ENCODE measurements around the gene OR10G2.
"Not testable (repeated sequence)": the region's sequence is repeated elsewhere in the genome, so short reads cannot be mapped to it uniquely, and the experiment has no call there.

Gene OR10G2, protein sequence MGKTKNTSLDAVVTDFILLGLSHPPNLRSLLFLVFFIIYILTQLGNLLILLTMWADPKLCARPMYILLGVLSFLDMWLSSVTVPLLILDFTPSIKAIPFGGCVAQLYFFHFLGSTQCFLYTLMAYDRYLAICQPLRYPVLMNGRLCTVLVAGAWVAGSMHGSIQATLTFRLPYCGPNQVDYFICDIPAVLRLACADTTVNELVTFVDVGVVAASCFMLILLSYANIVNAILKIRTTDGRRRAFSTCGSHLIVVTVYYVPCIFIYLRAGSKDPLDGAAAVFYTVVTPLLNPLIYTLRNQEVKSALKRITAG

DNA sequence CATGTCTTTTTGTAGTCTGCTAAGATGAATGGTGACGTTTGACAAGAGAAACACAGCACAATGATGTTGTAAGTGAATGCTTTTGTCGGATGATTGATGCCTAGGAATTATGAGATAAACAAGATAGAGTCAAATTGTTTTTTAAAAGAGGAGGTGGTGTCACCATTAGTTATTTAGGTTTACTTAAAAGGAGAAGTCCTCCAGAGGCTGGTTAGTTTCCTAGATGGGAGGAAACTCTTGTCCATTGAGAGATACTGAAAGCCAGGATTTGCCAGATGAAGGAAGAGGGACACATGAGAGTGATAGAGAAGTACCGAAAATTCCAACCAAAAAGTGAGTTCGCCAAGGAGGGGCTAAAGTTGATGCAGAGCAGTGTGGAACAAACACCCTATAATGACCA lies at the start of gene OR10G2:
OR10G2 (minus strand) TSS at position 101 of the 400 bp plus-strand sequence; CDS start at position 3, 98 bp downstream.
- DNase-seq, result no peak

DNA sequence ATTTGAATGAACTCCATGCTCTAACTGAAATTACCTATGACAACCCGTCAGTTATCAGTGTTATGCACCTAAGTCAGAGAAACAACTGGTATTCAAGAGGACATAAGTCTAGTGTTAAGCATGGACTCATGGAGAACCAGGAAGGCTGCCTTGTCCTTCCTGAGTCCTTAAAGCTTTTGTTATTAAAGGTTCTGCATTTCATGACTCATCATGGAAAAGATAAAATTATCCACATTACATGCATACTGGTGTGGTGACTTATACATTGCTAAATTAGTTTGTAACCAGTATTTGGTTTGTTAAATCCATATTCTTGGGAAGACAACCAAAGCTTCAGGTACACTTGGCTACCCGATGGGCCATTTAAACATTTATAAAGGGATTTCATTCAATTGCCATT lies 45.3 kb upstream of the OR10G2 start:
- DNase-seq, result no peak

DNA sequence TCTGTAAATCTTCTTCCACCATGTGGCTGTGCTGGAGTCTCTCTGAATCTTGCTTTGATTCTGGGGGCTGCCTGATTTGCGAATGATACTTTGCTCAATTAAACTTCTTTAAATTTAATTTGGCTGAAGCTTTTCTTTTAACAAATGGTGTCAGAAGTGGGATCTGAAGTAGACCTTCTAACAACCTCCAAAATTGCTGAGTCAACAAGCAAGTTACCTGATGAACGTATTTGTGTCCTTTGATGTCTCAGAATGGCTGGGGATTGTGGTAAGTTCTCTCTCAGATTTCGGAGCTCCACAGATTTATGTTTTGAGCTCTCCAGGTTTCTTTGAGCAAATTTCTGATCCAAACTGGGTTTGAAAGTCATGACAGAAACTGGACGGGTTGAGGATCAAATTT lies 40.8 kb upstream of the OR10G2 start:
- DNase-seq, result no peak

DNA sequence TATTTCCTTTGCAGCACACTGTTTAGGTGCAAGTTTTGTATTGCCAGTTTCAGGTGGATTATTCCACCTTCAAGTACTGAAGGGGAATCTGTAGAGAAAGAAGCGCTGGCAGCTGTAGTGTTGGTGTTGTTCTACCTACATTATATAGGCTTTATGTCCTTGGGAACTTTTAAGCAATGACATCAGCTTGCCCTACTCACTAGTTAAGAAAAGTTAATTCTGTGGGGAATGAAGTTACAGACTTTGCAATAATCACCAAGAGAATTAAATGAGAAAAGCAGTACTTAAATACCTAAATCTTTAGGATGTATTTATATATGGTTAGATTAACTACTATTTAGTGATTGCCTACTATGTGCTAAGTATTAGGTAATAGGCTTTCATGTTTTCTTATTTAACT lies 39.0 kb upstream of the OR10G2 start, which contains the start of gene OR4E1:
OR4E1 (minus strand) TSS at position 101 of the 400 bp plus-strand sequence. CDS start 2,883 bp downstream, outside the sequence.
- DNase-seq, result no peak

DNA sequence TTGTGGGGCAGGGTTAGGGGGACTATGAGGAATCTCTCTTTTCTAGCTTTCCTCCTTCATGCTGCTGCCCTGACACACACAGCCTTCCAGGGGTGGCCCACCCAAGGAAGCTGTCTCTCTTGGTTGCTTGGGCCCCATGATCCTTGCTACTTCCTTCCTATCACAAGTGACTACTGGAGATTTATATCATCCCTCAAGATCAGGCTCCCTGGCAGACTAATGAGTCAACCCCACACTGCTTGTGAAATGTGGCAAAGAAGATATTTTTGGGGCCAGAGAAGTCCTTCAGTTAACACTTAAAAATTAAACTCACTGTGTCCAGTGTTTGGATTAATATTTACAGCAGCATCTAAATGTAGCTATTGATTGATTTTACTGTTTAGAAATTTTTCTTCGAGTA lies 37.4 kb upstream of the OR10G2 start:
- no peak for DNase-seq

DNA sequence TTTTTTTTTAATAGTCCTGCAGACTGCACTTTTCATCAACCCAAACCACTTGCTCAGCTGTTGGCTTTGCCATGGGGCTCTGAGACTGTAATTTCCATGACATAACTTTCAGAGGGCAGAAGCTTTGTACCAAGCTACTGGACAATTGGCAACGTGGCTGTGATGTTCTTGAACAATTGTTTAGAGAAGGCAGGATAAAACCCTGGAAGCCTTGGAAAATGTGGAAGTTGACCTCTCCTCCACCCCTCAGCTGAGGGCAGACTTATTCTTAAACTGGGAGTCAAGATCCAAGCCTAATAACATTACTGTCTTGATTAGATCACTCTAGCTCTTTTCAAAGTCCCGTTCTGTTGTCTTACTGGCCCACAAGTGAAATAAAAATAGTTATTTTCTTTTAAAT lies 36.6 kb upstream of the OR10G2 start:
- DNase-seq, result no peak

DNA sequence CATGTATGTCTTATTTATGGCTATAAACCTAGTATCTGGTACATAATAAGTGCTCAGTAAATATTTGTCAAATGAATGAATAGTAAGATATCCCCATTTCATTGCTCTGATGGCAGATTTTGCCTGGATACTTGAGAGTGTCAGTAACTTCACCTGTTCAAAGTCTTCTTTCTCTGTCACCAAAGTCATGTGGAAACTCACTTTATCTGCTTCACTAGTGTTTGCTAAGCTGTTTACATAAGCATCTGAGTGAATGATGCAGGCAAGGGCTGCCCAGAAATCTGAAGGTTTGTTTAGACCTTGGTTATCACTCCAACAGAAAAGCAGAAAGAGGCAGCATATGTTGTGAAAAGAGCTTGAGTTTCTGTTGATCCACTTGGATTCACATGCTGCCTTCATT lies 34.5 kb upstream of the OR10G2 start:
- no peak for DNase-seq

DNA sequence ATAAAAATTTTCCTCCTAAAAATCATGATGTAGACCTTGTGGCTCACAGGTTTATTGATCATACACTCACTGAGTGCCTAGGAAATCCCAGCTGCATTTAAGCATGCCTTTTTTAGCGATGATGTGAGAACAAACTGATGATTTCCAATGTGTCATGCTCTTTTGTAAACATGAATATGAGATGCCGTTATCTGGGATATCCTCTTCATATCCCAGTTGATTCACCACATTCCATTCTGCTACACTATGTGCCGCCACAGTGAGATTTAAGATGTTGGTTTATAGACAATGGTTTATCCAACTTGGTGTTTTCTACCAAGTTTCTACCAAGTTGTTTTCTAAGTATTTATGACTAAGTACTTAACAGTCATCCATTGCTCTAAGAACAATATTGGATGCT lies 33.6 kb upstream of the OR10G2 start:
- DNase-seq, result no peak

DNA sequence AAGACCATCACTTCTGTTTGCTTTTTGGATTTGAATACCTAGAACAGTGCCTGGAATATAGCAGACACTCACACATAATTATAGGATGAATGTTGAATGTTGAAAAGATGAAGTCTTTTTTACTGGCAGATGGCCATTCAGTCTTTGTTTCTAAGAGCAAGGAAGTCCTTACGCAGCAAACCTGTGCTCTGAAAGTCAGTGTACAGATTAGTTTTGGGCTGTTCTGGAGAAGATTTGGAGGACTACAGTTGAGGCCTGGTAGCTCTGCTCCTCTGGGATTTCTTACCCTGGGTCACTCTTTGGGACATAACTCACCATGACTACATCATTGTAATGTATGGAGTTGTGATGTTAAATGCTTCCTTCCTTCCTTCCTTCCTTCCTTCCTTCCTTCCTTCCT lies 22.2 kb upstream of the OR10G2 start:
- no peak for DNase-seq

DNA sequence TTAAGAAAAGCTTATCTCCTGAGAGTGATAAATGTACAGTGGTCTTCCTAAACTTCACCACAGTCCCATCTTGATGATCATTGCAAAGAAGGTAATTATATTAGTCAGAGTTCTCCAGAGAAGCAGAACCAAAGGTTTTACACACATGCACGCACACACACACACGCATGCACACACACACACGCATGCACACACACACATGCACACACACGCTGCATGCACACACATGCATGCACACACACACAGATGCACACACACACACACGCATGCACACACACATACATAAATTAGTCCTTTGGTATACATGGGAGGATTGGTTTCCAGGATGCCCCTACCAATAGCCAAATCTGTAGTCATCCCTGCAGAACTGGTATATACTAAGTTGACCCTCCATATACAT lies 19.5 kb upstream of the OR10G2 start:
- no peak for DNase-seq

DNA sequence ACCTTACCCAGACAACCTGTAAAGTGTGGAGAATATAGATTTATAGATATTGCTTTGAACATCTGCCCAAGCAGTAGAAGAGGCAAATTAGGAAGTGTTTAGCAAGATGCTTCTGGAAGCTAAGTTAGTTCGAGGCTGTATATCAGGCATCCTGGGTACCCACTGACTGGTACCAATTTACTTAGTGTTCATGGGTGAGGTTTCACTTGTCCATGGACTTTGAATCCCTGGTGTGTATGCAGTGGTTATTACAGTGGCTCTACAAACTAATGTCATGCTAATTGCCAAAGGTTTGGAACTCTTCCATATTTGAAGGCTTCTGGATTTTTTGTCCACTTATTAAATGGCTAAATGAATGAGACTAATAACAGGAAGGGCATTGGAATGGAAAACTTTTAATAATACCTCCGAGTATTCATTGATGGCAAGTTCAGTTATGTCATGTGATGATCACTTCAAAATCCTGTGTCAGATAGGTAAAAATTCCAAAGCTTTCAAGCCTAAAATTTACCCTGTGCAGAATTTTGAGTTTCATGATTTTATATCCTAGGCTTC lies 18.7 kb upstream of the OR10G2 start, which contains the start of gene OR4E2:
OR4E2 (plus strand) TSS at position 505 of the 555 bp plus-strand sequence. CDS start 11,248 bp downstream, outside the sequence.
- DNase-seq, result no peak

DNA sequence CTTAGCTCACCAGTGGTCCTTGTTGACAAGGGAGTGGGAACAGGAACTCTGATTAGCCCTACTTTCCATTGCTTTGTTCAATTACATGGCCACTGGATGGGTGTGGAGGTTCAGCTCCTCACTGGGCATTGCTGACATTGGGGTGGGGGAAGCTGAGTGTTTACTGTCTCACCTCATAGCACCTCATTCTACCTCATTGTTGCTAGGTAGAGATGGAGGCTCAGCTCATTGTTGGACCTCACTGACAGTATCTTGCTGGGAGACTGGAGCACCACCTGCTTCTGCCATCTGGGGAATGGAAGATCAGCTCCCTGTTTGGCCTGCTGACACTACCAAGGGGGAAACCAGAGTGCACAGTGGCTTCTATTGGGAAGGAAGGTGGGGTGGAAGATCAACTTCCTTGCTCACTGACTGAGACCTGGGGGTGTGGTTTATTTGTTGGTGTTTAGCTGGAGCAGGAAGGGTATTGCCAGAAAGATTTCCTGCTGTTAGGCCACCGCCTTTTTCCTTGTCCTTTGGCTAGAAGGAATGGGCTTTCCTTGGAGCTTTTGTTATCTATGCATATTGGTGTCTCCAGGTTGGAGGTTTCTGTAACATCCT lies 17.6 kb upstream of the OR10G2 start:
- no peak for DNase-seq

DNA sequence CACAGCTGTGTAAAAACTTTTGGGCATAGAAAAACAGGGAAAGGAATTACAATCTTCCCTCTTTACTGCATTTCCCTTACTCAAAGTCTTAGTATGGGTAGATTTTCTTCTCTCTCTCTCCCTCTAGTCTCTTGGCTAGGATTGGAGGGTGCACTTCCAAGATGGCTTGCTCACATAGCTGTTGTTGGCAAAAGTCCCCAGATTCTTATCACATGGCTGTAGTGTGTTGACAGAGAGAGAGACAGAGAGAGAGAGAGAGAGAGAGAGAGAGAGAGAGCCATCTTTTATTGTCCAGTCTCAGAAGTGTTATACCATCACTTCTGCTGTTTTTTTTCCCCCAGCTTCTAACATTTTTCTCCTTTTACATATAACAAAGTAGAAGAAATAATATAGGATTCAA lies 12.6 kb upstream of the OR10G2 start:
- no peak for DNase-seq

DNA sequence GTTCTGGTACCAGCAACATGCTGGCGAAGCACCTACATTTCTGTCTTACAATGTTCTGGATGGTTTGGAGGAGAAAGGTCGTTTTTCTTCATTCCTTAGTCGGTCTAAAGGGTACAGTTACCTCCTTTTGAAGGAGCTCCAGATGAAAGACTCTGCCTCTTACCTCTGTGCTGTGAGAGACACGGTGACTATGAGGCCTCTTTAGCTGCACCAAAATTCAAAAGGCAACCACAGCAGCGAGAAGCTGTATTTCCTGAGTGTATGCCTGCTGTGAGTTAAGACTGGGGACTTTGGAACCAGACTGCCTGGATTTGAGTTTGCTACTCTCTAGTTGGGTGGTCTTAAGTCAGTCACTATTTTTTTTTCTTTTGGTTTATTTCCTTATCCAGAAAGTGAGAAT lies 8.7 kb upstream of the OR10G2 start:
- no peak for DNase-seq

DNA sequence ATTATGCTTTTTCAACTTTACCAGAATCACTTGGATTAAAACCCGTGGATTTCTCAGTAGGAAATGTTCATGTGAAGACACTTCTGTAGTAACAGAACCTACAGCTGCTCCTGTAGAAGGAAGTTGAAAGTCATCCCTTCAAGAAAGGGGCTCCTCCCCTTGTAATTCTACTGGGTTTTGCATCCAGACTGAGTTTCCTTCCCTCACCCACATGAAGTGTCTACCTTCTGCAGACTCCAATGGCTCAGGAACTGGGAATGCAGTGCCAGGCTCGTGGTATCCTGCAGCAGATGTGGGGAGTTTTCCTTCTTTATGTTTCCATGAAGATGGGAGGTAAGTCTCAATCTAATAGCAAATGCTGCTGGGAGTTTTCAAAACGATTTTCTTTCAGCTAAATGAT lies 7.9 kb upstream of the OR10G2 start:
- no peak for DNase-seq

DNA sequence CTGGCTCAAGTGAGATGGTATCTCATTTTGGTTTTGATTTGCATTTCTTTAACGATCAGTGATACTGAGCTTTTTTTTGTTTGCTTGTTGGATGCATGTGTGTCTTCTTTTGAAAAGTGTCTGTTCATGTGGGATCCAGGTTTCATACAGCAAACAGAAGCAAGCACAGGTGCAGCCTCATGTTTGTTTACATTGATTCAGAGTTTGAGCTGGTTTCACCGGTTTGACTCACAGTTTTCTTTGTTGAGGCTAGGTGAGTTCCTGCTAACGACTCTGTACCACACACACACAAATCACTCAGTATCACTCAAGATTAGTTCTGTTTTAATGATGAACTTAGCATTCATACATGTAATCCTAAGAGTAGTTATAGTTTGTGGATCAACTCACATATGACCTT lies 3.7 kb downstream of the OR10G2 start:
- no peak for DNase-seq

DNA sequence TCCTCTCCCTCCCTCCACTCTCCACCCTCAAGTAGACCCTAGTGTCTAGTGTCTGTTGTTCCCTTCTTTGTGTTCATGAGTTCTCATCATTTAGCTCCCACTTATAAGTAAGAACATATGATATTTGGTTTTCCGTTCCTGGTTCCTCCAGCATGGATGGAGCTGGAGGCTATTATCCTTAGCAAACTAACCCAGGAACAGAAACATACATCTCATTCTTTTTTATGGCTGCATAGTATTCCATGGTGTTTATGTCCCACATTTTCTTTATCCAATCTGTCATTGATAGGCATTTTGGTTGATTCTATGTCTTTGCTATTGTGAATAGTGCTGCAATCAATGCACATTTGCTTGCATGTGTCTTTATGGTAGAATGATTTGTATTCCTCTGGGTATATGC lies 4.2 kb downstream of the OR10G2 start:
- not testable (repeated sequence) for DNase-seq

DNA sequence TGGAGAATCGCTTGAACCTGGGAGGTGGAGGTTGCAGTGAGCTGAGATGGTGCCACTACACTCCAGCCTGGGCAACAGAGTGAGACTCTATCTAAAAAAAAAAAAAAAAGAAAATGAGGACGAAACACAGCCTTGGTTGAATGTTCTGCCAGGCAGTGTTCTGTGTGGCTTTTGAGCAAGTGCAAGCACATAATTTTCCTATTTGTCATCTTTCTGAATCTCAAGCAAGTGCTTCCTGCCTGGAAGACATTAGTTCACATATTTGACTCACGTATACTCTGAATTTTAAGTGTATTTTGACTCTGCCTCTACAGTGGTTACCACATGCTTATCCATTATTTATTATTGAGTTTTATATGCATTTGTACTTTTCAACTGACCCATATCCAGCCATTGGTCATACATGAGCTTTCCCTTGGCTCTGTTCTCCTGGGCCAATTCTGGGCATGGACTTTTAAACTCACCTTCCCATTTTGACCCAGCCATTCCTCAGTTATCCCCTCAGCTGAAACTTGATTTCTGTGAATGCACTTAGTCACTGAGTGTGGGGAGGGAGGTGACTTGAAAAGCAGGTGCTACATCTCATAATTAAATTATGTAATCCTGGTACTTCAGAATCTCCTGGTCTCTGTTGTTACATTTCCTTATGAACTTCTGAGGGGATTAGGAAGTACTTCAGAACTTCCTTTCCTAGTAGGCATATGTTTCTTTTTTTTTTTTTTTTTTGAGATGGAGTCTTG lies 8.1 kb downstream of the OR10G2 start:
- no peak for DNase-seq

DNA sequence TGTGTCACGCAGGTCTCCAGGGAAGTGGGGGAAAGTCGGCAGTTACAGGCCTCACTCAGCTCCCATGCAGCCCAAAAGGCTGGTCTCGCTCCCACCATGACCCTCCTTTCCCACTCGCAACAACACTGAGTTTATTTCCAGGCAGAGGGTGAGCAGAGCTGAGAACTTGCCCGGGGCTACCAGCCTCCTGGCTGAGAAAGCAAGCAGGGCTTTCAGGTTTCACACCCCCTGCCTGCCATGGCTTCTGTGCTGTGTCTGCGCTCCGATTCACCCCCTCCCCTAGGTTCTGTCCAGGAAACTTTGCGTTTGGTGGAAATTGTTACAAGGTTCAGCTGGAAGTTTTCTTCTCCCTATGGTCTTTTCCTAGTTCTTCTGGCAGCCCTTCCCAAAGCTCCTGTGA lies 17.1 kb downstream of the OR10G2 start:
- no peak for DNase-seq

DNA sequence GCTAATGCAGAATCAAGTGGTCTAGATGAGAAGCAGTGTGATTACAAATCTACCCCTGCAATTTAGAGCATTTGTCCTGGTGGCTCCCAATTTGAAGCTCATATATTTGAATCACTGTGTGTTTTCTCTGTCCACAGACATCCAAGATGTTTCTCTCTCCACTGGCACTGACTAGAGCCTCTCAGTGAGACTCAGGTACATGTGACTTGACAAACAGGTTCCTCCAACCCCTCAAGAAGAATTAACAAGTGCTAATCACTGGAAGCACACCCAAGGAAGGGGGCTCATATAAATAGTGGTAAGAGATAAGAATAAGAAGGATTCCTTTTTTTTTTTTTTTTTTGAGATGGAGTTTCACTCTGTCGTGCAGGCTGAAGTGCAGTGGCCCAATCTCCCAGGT lies 20.5 kb downstream of the OR10G2 start:
- DNase-seq, result no peak

DNA sequence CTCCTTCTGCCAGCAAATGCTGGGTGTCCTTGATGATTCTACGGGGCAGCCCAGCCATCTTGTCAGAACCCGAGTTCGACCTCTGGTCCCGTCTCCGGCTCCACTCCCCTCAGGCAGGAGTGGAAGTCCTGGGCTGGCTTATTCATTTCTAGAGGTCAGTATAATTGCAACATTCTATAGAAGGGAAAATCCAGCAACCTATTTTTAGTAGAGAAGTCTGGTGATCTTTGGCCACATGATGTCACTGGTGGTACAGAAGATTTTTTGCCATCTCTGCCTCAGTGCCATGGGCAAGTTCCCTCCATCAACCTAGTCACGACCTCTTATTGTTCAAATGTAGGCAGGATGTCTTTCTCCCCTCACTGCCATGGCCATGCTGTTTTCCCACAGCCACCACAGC lies 22.4 kb downstream of the OR10G2 start:
- DNase-seq, result no peak

DNA sequence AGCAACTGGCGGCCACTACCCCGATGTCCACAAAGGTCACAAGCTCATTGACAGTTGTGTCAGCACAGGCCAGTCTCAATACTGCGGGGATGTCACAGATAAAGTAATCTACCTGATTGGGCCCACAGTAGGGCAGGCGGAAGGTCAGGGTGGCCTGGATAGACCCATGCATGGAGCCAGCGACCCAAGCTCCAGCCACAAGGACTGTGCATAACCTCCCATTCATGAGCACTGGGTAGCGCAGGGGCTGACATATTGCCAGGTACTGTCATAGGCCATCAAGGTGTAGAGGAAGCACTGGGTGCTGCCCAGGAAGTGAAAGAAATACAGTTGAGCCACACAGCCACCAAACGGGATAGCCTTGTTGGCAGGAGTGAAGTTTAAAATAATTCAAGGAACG lies 32.6 kb downstream of the OR10G2 start:
- not testable (repeated sequence) for DNase-seq

DNA sequence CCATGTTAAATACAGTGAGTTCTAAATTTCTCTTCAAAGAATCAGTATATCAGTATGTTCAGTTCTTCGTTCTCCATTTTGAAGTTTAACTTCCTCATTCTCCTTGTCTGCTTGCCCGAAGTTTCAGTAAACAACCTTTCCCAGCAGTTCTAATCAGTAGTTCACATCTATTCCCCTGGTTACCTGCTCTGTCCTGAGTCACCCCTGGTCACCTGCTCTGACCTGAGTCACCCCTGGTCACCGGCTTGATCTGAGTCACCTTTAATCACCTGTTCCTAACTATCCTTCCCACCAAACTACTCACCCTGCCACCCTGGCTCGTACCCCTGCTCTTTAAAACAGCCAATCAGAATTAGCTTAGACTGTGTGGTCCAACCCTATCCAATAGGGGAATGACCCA lies 45.4 kb downstream of the OR10G2 start:
- DNase-seq, result no peak
